Mucosa of descending colon (tissue), 3 donors: ENCODE measurements around the gene MRPL38. TPM values are rescaled to one million over a fixed set of nuclear protein-coding genes. Genes with fewer than 3 reads are reported as not detected.
"Not testable (repeated sequence)": the region's sequence is repeated elsewhere in the genome, so short reads cannot be mapped to it uniquely, and the experiment has no call there.

ENCODE experiments used
- ATAC-seq: fragments of 200-7000 bp; cut with Tn5 transposase; one replicate; pipeline ENCODE4 v1.9.1; 2020; ENCODE audit warnings: mild to moderate bottlenecking, moderate library complexity
- DNase-seq, 3 donors: peaks; one replicate each; pipeline ENCODE4 v3.0.0-alpha.2; 2020
- H3K36me3 ChIP-seq: fragments of 200-600 bp; one replicate; pipeline ENCODE4 v1.8.0; 2021; ENCODE audit warnings: low read depth, mild to moderate bottlenecking
- H3K4me1 ChIP-seq: fragments of 200-600 bp; one replicate; pipeline ENCODE4 v1.8.0; 2021; ENCODE audit warnings: low read depth, mild to moderate bottlenecking
- H3K4me3 ChIP-seq: fragments of 200-600 bp; one replicate; pipeline ENCODE4 v1.8.0; 2021; ENCODE audit warnings: mild to moderate bottlenecking
- H3K9me3 ChIP-seq: fragments of 200-600 bp; one replicate; pipeline ENCODE4 v1.8.0; 2021; ENCODE audit warnings: mild to moderate bottlenecking
- CTCF ChIP-seq: fragments of 200-600 bp; IDR thresholded peaks from one replicate; pipeline ENCODE4 v1.8.0; 2022; ENCODE audit warnings: antibody characterized with exemption, mild to moderate bottlenecking
- intact Hi-C, 2 donors: fragments of 100-400 bp; cut with DNase I in 1 of 2; cut with micrococcal nuclease in 1 of 2; formaldehyde crosslinking; loops; one replicate each; pipeline versions ENCODE4 v1.11.0 to v1.11.1; 2022; cut with DNase I, micrococcal nuclease
- total RNA-seq, 3 donors: library from RNA; stranded (reverse); fragmentation: NEBNext Ultra II Directional in 2 of 3; extraction: Animal tissue kit (Norgen Biotek cat#: 25700) in 2 of 3; gene quantifications; one replicate each; pipeline versions ENCODE4 v1.2.1 to v1.2.4, GENCODE V29; 2021 to 2023
- donor health status: DM: no; HTN: no; CAD: no; lungs with moderate emphysema.
- donor health status: DM: no; HTN: no; CAD: no.
- donor health status: DM: no; HTN: yes; CAD: no.

Gene MRPL38
- total RNA-seq, 3 donors from 2014 or later: 87.0 to 98.0 (median 89.4) TPM

GRCh38 chr17:75891605-75892555 is 12.8 kb downstream of the MRPL38 start:
- Histone ChIP-seq H3K4me3 (no peak overlapping the region), H3K9me3 (no peaks in the 10 kb centered on the region), H3K36me3 (no peaks in the 10 kb centered on the region), H3K4me1 (peaks cover 15% of the 10 kb centered on the region)
- ATAC-seq (no peak), DNase-seq (no peak)
- intact Hi-C loops: no loop called here
- TF ChIP-seq CTCF: no peak

DNA sequence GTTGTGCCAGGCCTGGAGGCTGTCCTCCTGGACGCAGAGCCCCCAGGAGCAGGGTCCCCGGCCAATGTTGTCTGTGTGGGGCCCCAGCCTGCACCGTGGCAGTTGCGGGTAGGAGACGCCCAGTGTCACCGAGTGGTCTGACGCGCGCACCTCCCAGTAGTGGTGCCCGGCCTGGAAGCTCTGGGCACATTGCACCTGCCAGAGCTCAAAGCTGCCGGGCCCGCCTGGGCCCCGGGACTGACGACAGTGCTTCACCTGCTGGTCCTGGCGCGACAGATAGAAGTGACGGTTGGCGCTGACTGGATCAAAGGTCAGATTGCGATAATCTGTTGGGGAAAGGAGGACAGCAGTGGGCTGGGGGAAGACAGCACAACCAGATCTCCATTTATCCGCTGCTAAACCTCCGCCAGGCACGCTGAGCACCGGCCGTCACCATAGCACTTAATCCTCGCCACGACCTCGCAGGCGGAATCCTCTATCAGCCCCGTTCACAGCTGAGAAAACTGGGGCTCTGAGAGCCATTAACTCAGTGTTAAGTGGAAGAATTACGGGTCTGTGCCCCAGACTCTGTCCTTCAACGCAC is 13.6 kb downstream of the MRPL38 start:
- Histone ChIP-seq H3K36me3 (no peaks in the 10 kb centered on the region), H3K4me1 (peaks cover 15% of the 10 kb centered on the region), H3K4me3 (no peak overlapping the region), H3K9me3 (no peaks in the 10 kb centered on the region)
- DNase-seq (no peak), ATAC-seq (no peak)
- intact Hi-C loops: no loop called here
- TF ChIP-seq CTCF: no peak

GRCh38 chr17:75889454-75889853 is 15.2 kb downstream of the MRPL38 start:
- DNase-seq: no peak
- intact Hi-C loops: no loop called here
- ATAC-seq: peak; percentile 27
- H3K4me1 ChIP-seq: peaks cover under 1% of the 10 kb centered on the region
- H3K36me3 ChIP-seq: no peaks in the 10 kb centered on the region
- H3K4me3 ChIP-seq: no peak overlapping the region
- TF ChIP-seq CTCF: no peak
- no peaks in the 10 kb centered on the region for H3K9me3 ChIP-seq

DNA sequence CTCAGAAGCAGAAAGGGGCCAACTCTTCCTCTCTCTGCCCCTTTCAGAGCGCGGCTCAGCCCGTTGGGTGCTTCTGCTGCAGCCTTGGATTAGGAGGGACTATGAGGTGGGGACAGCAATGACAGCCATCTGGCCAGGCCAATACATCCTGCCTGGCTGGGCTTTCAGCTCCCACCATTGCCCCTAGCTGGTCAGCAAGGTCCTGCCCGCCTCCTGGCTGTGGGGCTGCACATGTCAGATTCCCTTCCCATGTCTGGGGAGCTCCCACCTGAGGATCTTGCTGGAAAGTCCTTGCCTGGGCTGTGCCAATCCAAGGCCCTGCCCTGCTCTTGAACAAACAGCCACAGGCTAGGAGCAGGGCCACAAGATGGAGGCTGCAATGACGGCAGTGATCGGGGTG is 16.2 kb downstream of the MRPL38 start:
- intact Hi-C loops: no loop called here
- H3K36me3 ChIP-seq: no peaks in the 10 kb centered on the region
- no peaks in the 10 kb centered on the region for H3K4me1 ChIP-seq

GRCh38 chr17:75885860-75886259 is 18.8 kb downstream of the MRPL38 start:
- H3K4me1 ChIP-seq, ATAC-seq, H3K9me3 ChIP-seq, H3K36me3 ChIP-seq, H3K4me3 ChIP-seq, DNase-seq, intact Hi-C loops: not testable (repeated sequence)

More for the DNA sequence above, 16.2 kb downstream of the MRPL38 start:
- Histone ChIP-seq H3K4me3 (no peak overlapping the region), H3K9me3 (no peaks in the 10 kb centered on the region)
- DNase-seq (no peak), ATAC-seq (no peak)
- no peak for TF ChIP-seq CTCF

DNA sequence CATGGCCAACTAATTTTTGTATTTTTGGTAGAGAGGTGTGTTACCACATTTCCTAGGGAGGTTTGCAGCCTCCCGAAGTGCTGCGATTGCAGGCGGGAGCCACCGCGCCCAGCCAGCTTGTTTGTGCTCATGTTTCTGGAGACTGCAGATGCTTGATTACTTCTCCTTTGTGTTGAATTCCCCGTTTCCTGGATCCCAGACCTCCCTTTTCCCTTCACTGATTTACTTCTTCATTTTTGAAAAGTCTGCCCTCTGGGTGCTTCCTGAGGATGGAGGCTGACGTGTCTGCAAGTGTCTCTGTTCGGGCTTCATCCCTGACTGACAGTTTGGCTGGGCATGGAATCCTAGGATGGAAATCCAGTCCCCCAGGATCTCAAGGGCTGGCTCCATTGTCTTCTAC is 19.3 kb downstream of the MRPL38 start:
- Histone ChIP-seq H3K4me1 (no peaks in the 10 kb centered on the region), H3K36me3 (no peaks in the 10 kb centered on the region), H3K4me3 (no peak overlapping the region), H3K9me3 (no peaks in the 10 kb centered on the region)
- intact Hi-C loops: no loop called here
- DNase-seq (no peak), ATAC-seq (no peak)
- no peak for TF ChIP-seq CTCF
